ENCODE data around the gene B9D2. TPM values are rescaled to one million over a fixed set of nuclear protein-coding genes. Genes with fewer than 3 reads are reported as not detected.

B9D2 gene
- total RNA-seq, 1 donor from 2014 or later: 14.2 TPM

GRCh38 chr19:41405776-41406175 is 41.8 kb upstream of the B9D2 start:
- H3K4me3 Mint-ChIP-seq: no peak overlapping the region
- H3K27me3 Mint-ChIP-seq: no peaks in the 10 kb centered on the region
- TF ChIP-seq CTCF (IDR thresholded peaks at IDR 0.05): no peak
- ATAC-seq (ENCODE audit: low read depth): no peak
- ChIA-PET CTCF (no interaction called here), POLR2A (no interaction called here)
- H3K27ac Mint-ChIP-seq: no peak overlapping the region
- DNase-seq: no peak
- intact Hi-C loops (cut with micrococcal nuclease): no loop called here
- peaks cover 21% of the 10 kb centered on the region for H3K36me3 Mint-ChIP-seq (ENCODE audit: low read depth)
- no peaks in the 10 kb centered on the region for H3K9me3 Mint-ChIP-seq
- H3K4me1 Mint-ChIP-seq: peaks cover 17% of the 10 kb centered on the region

GRCh38 chr19:41403181-41403970 is 39.4 kb upstream of the B9D2 start:
- no peak for TF ChIP-seq CTCF (IDR thresholded peaks at IDR 0.05)
- intact Hi-C loops (cut with micrococcal nuclease): no loop called here
- ChIA-PET CTCF (no interaction called here), POLR2A (no interaction called here)
- Mint-ChIP-seq H3K9me3 (no peaks in the 10 kb centered on the region), H3K36me3 (ENCODE audit: low read depth) (peaks cover 14% of the 10 kb centered on the region), H3K4me3 (no peak overlapping the region), H3K27me3 (no peaks in the 10 kb centered on the region), H3K27ac (no peak overlapping the region), H3K4me1 (peaks cover 19% of the 10 kb centered on the region)
- ATAC-seq (ENCODE audit: low read depth) (no peak), DNase-seq (no peak)

- peaks cover 29% of the 10 kb centered on the region for H3K4me1 Mint-ChIP-seq
- TF ChIP-seq CTCF (IDR thresholded peaks at IDR 0.05): no peak
- POLR2A ChIA-PET: no interaction called here
- no peak for DNase-seq
- no peak overlapping the region for H3K27ac Mint-ChIP-seq
- CTCF ChIA-PET: no interaction called here
- intact Hi-C loops (cut with micrococcal nuclease): no loop called here
- H3K9me3 Mint-ChIP-seq: no peaks in the 10 kb centered on the region
- peaks cover 21% of the 10 kb centered on the region for H3K36me3 Mint-ChIP-seq (ENCODE audit: low read depth)
- no peak overlapping the region for H3K4me3 Mint-ChIP-seq
- no peak for ATAC-seq (ENCODE audit: low read depth)
- no peaks in the 10 kb centered on the region for H3K27me3 Mint-ChIP-seq
Observed at GRCh38 chr19:41402010-41402409, 38.1 kb upstream of the B9D2 start.

- H3K9me3 Mint-ChIP-seq: no peaks in the 10 kb centered on the region
- ChIA-PET POLR2A (no interaction called here), CTCF (no interaction called here)
- DNase-seq: no peak
- peaks cover 19% of the 10 kb centered on the region for H3K36me3 Mint-ChIP-seq (ENCODE audit: low read depth)
- H3K27me3 Mint-ChIP-seq: no peaks in the 10 kb centered on the region
- TF ChIP-seq CTCF (IDR thresholded peaks at IDR 0.05): no peak
- no peak for ATAC-seq (ENCODE audit: low read depth)
- H3K4me3 Mint-ChIP-seq: no peak overlapping the region
- intact Hi-C loops (cut with micrococcal nuclease): no loop called here
- H3K27ac Mint-ChIP-seq: no peak overlapping the region
- H3K4me1 Mint-ChIP-seq: peaks cover 33% of the 10 kb centered on the region
Observed at GRCh38 chr19:41401483-41401882, 37.5 kb upstream of the B9D2 start.

GRCh38 chr19:41399525-41399924 is 35.6 kb upstream of the B9D2 start:
- no peak for TF ChIP-seq CTCF (IDR thresholded peaks at IDR 0.05)
- H3K4me1 Mint-ChIP-seq: peaks cover 45% of the 10 kb centered on the region
- peaks cover 23% of the 10 kb centered on the region for H3K36me3 Mint-ChIP-seq (ENCODE audit: low read depth)

More at GRCh38 chr19:41399525-41399924, 35.6 kb upstream of the B9D2 start:
- no peak for ATAC-seq (ENCODE audit: low read depth)
- H3K4me3 Mint-ChIP-seq: peak overlapping the region; percentile 19
- ChIA-PET CTCF (no interaction called here), POLR2A (interaction anchor here (0.6 kb wide), 2 partner anchors 8 to 167 kb away, joined by 3 read pairs; no protein-coding TSS in a partner anchor)
- intact Hi-C loops (cut with micrococcal nuclease): no loop called here
- H3K9me3 Mint-ChIP-seq: no peaks in the 10 kb centered on the region
- no peak for DNase-seq
- H3K27me3 Mint-ChIP-seq: no peaks in the 10 kb centered on the region
- no peak overlapping the region for H3K27ac Mint-ChIP-seq

All from activated B cell treated with CpG ODN at 0.5 μM for 24 hours (primary cell).